Prostate gland (tissue), 2 donors: ENCODE measurements around the gene ZNF74. TPM values are rescaled to one million over a fixed set of nuclear protein-coding genes. Genes with fewer than 3 reads are reported as not detected.

ENCODE experiments used
- DNase-seq: peaks from one replicate; pipeline ENCODE4 v3.0.0-alpha.2; 2019; ENCODE audit warnings: low spot score
- H3K27ac ChIP-seq, 2 donors: fragments of 200-600 bp; sonication (generic); 2 replicates each; pipeline ENCODE4 v1.5.1; 2017 to 2019
- H3K27me3 ChIP-seq: fragments of 200-600 bp; sonication (generic); replicated peaks from 2 replicates; pipeline ENCODE4 v1.5.1; 2019; ENCODE audit not compliant: insufficient read depth
- H3K36me3 ChIP-seq, 2 donors: fragments of 200-600 bp; sonication (generic); 1 replicate in 1 of 2; 2 replicates in 1 of 2; pipeline versions ENCODE4 v1.5.1 to v1.8.1; 2017 to 2019
- H3K4me1 ChIP-seq: fragments of 200-600 bp; sonication (generic); replicated peaks from 2 replicates; pipeline ENCODE4 v1.5.1; 2019
- H3K4me3 ChIP-seq, 2 donors: fragments of 200-600 bp; sonication (generic); 2 replicates each; pipeline ENCODE4 v1.5.1; 2017 to 2019
- H3K9me3 ChIP-seq: fragments of 200-600 bp; sonication (generic); 2 replicates; pipeline ENCODE4 v1.5.1; 2017
- POLR2A ChIP-seq: fragments of 450-650 bp; IDR thresholded peaks from one replicate; pipeline ENCODE4 v1.6.1; 2016; ENCODE audit warnings: antibody characterized with exemption, mild to moderate bottlenecking
- POLR2AphosphoS5 ChIP-seq: sonication (generic); formaldehyde crosslinking; IDR thresholded peaks from one replicate; pipeline ENCODE4 v1.6.1; 2017; ENCODE audit warnings: antibody characterized with exemption
- WGBS: methylation state at CpG from one replicate; pipeline ENCODE4 v1.1.5; 2018; 5-methylcytosine and 5-hydroxymethylcytosine counted together
- intact Hi-C: fragments of 100-400 bp; cut with DNase I; formaldehyde crosslinking; loops from one replicate; pipeline ENCODE4 v1.14.2; 2022
- total RNA-seq, 2 donors: library from RNA; depleted of rRNA; stranded (reverse); fragments of >200 nt; gene quantifications; one replicate each; pipeline ENCODE4 v1.1.0, GENCODE V29; 2016
- TF ChIP-seq, protein P1 (sequence below), 4 experiments: fragments of 200-600 bp in 2 of 4; fragments of 450-650 bp in 2 of 4; sonication (generic) in 2 of 4; IDR thresholded peaks; 1 replicate in 3 of 4; 2 replicates in 1 of 4; pipeline ENCODE4 v1.5.1; 2016 to 2019; ENCODE audit warnings: antibody characterized with exemption in 4 of 4, mild to moderate bottlenecking in 2 of 4, moderate library complexity in 2 of 4

ZNF74 gene
- total RNA-seq, 2 donors from 2014 or later, result 17.0 to 41.6 TPM

DNA sequence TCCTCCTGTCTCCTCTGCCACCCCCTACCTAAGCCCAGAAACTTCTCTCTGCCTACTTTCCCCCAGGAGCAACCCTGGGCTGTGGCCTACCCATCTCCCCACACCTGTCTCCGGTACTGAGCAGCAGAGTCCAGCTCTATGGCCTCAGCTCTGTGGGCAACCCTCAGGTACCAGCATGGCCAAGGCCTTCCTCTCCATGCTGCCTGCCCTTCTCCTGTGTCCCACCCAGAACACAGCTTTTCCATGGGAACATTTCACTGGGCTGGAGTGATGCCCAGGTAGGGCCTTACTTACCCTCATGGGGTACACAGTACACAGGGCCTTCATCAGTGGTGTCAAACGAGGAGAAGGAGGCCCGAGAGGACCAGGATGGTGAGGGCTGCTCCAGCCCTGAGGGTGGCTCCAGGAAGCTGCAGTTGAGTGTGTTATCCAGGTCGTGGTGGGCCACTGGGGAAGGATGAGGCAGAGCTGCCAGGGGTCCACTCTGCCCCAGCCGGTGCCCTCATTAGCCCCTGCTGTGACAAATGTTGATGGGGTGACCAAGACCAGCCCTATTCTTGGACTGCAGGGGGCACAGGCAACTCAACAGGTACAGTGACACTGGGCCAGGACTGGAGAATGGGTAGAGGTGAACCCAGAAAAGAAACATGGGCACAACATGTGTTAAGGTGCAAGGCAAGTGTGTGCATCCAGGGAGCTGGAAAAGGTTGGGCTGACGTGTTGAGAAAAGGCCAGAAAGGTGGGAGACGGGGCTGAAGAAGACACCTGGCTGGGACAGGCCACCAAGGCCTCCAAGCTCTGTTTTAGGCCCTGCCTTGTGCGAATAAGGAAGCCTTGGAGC, 33.4 kb downstream of the ZNF74 start:
- no peak overlapping the region for H3K4me3 ChIP-seq
- no peaks in the 10 kb centered on the region for H3K36me3 ChIP-seq
- no peak for DNase-seq
- H3K4me1 ChIP-seq, result peaks cover 8% of the 10 kb centered on the region
- TF ChIP-seq, protein P1, sequence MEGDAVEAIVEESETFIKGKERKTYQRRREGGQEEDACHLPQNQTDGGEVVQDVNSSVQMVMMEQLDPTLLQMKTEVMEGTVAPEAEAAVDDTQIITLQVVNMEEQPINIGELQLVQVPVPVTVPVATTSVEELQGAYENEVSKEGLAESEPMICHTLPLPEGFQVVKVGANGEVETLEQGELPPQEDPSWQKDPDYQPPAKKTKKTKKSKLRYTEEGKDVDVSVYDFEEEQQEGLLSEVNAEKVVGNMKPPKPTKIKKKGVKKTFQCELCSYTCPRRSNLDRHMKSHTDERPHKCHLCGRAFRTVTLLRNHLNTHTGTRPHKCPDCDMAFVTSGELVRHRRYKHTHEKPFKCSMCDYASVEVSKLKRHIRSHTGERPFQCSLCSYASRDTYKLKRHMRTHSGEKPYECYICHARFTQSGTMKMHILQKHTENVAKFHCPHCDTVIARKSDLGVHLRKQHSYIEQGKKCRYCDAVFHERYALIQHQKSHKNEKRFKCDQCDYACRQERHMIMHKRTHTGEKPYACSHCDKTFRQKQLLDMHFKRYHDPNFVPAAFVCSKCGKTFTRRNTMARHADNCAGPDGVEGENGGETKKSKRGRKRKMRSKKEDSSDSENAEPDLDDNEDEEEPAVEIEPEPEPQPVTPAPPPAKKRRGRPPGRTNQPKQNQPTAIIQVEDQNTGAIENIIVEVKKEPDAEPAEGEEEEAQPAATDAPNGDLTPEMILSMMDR (IDR thresholded peaks at IDR 0.05), result no peak
- no peak for TF ChIP-seq POLR2AphosphoS5
- TF ChIP-seq POLR2A, result no peak
- no peaks in the 10 kb centered on the region for H3K27me3 ChIP-seq
- no peaks in the 10 kb centered on the region for H3K9me3 ChIP-seq
- H3K27ac ChIP-seq, result no peak overlapping the region
- intact Hi-C loops, result no loop called here
- WGBS, result 96% methylated on average over 6 of the region's 8 CpGs

DNA sequence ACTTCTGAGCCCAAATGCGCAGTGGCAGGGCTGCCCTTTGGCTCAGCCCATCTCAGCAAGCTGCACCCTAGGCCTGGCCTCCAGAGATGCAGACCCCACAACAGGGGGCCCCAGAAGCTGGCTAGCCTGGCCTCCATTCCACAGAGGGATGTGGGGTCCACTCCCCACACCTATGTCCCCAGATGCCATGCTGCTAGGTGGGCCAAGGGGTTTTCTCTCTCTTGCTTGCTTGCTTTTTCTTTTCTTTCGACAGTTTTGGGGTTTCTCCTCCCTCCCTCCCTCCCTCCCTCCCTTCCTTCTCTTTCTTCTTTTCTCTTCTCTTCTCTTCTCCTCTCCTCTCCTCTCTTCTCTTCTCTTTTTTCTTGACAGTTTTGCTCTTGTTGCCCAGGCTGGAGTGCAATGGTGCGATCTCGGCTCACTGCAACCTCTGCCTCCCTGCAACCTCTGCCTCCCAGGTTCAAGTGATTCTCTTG, 34.0 kb downstream of the ZNF74 start:
- no peak overlapping the region for H3K27ac ChIP-seq
- no peak for DNase-seq
- 96% methylated on average over 4 of the region's 4 CpGs for WGBS
- H3K27me3 ChIP-seq, result no peaks in the 10 kb centered on the region
- no peak overlapping the region for H3K4me3 ChIP-seq
- peaks cover 8% of the 10 kb centered on the region for H3K4me1 ChIP-seq
- no peak for TF ChIP-seq POLR2A
- no peak for TF ChIP-seq POLR2AphosphoS5
- TF ChIP-seq, protein P1 (IDR thresholded peaks at IDR 0.05), result no peak
- intact Hi-C loops, result no loop called here
- H3K9me3 ChIP-seq, result no peaks in the 10 kb centered on the region
- no peaks in the 10 kb centered on the region for H3K36me3 ChIP-seq

DNA sequence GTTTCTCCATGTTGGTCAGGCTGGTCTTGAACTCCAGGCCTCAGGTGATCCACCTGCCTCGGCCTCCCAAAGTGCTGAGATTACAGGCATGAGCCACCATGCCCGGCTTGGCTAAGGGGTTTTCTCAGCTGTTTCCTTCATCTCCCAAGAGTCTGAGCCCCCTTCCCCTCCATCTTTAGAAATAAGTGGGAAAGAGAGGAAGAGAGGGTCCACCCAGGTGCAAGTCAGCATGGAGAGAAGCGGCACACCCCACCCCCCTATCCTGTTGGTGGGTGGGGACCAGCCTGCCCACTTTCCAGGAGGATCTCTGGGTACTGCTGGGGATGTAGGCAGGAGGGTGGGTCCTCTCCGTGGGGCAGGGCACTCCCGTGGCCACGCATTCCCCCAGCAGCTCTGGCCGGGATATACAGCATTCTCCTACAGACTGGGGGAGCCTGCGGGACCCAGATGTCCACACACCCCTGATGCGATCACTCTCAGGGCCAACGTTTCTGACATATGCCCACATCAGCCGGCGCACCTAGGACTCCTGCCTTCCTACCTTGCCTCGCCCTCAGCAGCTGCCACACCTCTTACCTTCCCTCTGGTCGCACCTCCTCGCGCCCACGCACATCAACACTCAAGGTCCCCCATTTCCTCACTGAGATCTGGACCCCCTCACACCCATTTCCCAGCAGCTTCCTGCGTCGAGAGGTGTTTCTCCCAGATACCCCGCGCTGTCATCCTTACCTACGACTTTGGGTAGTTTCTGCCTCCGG, 34.7 kb downstream of the ZNF74 start:
- Histone ChIP-seq H3K4me3 (no peak overlapping the region), H3K36me3 (no peaks in the 10 kb centered on the region), H3K4me1 (peaks cover 8% of the 10 kb centered on the region), H3K27me3 (no peaks in the 10 kb centered on the region), H3K9me3 (no peaks in the 10 kb centered on the region), H3K27ac (no peak overlapping the region)
- no peak for DNase-seq
- no peak for TF ChIP-seq POLR2A
- no peak for TF ChIP-seq POLR2AphosphoS5
- TF ChIP-seq, protein P1 (IDR thresholded peaks at IDR 0.05), result no peak
- WGBS, result 87% methylated on average over 23 of the region's 23 CpGs
- intact Hi-C loops, result no loop called here

DNA sequence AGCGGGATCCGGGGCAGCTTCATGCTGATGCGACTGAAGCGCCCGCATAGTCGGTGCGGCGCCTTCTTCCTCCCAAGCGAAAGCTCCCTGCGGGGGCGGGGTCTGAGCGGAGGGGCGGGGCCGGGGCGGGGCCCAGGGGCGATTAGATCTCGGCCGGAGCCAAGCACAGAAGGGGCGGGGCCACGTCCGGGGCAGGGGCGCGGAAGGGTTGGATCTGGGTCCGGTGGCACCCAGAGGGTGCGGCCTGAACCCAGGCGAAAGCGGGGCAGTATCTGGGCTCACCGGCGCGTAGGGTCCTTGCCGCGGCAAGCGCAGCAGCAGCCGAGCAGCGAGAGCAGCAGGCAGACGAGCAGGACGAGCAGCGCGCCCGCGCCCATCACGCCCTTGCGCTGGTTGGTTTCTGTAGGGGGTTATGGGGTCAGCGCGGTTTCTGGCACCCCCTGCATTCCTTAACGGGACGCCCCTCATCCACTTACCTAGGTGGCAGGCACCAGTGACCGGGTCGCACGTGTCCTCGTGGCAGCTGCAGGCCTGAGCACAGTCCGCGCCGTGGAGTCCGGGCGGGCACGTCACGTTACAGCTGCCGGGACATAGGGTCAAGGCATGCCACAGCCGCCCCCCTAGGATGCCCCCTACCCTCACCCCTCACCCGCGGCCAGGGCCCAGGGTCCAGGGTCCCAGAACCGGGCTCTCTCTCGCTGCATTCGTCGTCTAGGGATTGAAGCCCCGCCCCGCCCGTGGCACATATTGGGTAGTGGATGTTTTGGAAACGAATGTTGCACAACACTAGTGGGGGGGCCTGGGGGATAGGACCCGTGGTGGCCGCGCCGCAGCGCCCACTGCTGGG, 35.5 kb downstream of the ZNF74 start:
- no peak overlapping the region for H3K4me3 ChIP-seq
- no peaks in the 10 kb centered on the region for H3K27me3 ChIP-seq
- no peak overlapping the region for H3K27ac ChIP-seq
- no peaks in the 10 kb centered on the region for H3K36me3 ChIP-seq
- intact Hi-C loops, result loop anchor here (10.0 kb wide), 1 partner anchor 125 kb away; no protein-coding TSS in a partner anchor
- DNase-seq, result no peak
- peaks cover 8% of the 10 kb centered on the region for H3K4me1 ChIP-seq
- TF ChIP-seq, protein P1 (IDR thresholded peaks at IDR 0.05), result no peak
- TF ChIP-seq POLR2A (no peak), POLR2AphosphoS5 (no peak)
- WGBS, result 69% methylated on average over 75 of the region's 75 CpGs
- H3K9me3 ChIP-seq, result no peaks in the 10 kb centered on the region
